Transverse colon (tissue), 3 donors: ENCODE data around the gene LMOD2.

Experiments used
- POLR2A ChIP-seq: fragments of 450-650 bp; IDR thresholded peaks from one replicate; pipeline ENCODE4 v1.6.1; 2016; ENCODE audit warnings: antibody characterized with exemption, mild to moderate bottlenecking, moderate library complexity
- TF ChIP-seq, protein P1 (sequence below), 5 experiments: fragments of 200-600 bp in 3 of 5; fragments of 450-650 bp in 2 of 5; sonication (generic) in 3 of 5; IDR thresholded peaks; 1 replicate in 2 of 5; 2 replicates in 3 of 5; pipeline ENCODE4 v1.5.1; 2016 to 2017; ENCODE audit warnings: antibody characterized with exemption in 5 of 5, inconsistent platforms in 3 of 5, mild to moderate bottlenecking in 2 of 5, moderate library complexity in 1 of 5

- TF ChIP-seq, protein P1, sequence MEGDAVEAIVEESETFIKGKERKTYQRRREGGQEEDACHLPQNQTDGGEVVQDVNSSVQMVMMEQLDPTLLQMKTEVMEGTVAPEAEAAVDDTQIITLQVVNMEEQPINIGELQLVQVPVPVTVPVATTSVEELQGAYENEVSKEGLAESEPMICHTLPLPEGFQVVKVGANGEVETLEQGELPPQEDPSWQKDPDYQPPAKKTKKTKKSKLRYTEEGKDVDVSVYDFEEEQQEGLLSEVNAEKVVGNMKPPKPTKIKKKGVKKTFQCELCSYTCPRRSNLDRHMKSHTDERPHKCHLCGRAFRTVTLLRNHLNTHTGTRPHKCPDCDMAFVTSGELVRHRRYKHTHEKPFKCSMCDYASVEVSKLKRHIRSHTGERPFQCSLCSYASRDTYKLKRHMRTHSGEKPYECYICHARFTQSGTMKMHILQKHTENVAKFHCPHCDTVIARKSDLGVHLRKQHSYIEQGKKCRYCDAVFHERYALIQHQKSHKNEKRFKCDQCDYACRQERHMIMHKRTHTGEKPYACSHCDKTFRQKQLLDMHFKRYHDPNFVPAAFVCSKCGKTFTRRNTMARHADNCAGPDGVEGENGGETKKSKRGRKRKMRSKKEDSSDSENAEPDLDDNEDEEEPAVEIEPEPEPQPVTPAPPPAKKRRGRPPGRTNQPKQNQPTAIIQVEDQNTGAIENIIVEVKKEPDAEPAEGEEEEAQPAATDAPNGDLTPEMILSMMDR (IDR thresholded peaks at IDR 0.05), result no peak
- TF ChIP-seq POLR2A, result no peak
Observed at GRCh38 chr7:123681561-123681960, 25.9 kb downstream of the LMOD2 start.
